Naive thymus-derived CD4-positive, alpha-beta T cell (primary cell): Measurements from ENCODE around the gene MRFAP1. TPM values are rescaled to one million over a fixed set of nuclear protein-coding genes. Genes with fewer than 3 reads are reported as not detected.

Experiments used
- ATAC-seq: fragments of 150-1000 bp; cut with Tn5 transposase; 2 replicates; pipeline ENCODE4 v1.10.0; 2021; ENCODE audit warnings: mild to moderate bottlenecking, moderate library complexity
- CTCF ChIA-PET: fragments of 350-600 bp; sonication (Branson Sonifier 250); formaldehyde crosslinking; loops from one replicate; lab custom pipeline; 2021; ENCODE audit warnings: antibody characterized with exemption; lab: Charles Lee
- POLR2A ChIA-PET: fragments of 350-600 bp; sonication (Branson Sonifier 250); formaldehyde crosslinking; loops from one replicate; lab custom pipeline; 2021; ENCODE audit warnings: antibody characterized with exemption, inconsistent platforms; lab: Charles Lee
- DNase-seq, 9 donors: peaks; one replicate each; pipeline versions ENCODE4 v3.0.0 to v3.0.0-alpha.2; 2020 to 2022; ENCODE audit warnings: mixed read lengths in 1 of 9
- H3K27ac ChIP-seq: one replicate; pipeline ENCODE4 v1.7.0; 2013; ENCODE audit warnings: mild to moderate bottlenecking, low read depth, low read length, moderate library complexity
- H3K27me3 ChIP-seq, 2 donors: one replicate each; pipeline ENCODE4 v1.7.0; 2013; ENCODE audit warnings: low read length in 2 of 2, mild to moderate bottlenecking in 2 of 2, moderate library complexity in 2 of 2; ENCODE audit not compliant: control insufficient read depth in 2 of 2, insufficient read depth in 2 of 2
- H3K36me3 ChIP-seq, 3 experiments: 1 replicate in 2 of 3; 2 replicates in 1 of 3; pipeline ENCODE4 v1.7.0; 2013; ENCODE audit warnings: low read length in 3 of 3, mild to moderate bottlenecking in 3 of 3, moderate library complexity in 1 of 3; ENCODE audit not compliant: insufficient read depth in 3 of 3, control insufficient read depth in 2 of 3
- H3K4me1 ChIP-seq, 2 donors: one replicate each; pipeline ENCODE4 v1.7.0; 2013; ENCODE audit warnings: low read length in 2 of 2, mild to moderate bottlenecking in 2 of 2, moderate library complexity in 1 of 2; ENCODE audit not compliant: control insufficient read depth in 2 of 2, insufficient read depth in 2 of 2
- H3K4me3 ChIP-seq: 2 replicates; pipeline ENCODE4 v1.7.0; 2013; ENCODE audit warnings: mild to moderate bottlenecking, low read length
- H3K9me3 ChIP-seq, 3 experiments: 1 replicate in 2 of 3; 2 replicates in 1 of 3; pipeline ENCODE4 v1.7.0; 2013; ENCODE audit warnings: low read length in 3 of 3; ENCODE audit not compliant: control insufficient read depth in 2 of 3
- H3K27ac Mint-ChIP-seq, 9 donors: one replicate each; pipeline ENCODE4 v1.8.0; 2020 to 2022; ENCODE audit warnings: mixed read lengths in 9 of 9, mild to moderate bottlenecking in 8 of 9, moderate library complexity in 5 of 9, inconsistent platforms in 2 of 9
- H3K27me3 Mint-ChIP-seq, 5 donors: one replicate each; pipeline ENCODE4 v1.8.0; 2021 to 2022; ENCODE audit warnings: mixed read lengths in 5 of 5, mild to moderate bottlenecking in 1 of 5
- H3K36me3 Mint-ChIP-seq, 5 donors: one replicate each; pipeline ENCODE4 v1.8.0; 2020 to 2022; ENCODE audit warnings: mixed read lengths in 5 of 5, mild to moderate bottlenecking in 3 of 5, inconsistent platforms in 1 of 5
- H3K4me1 Mint-ChIP-seq, 7 donors: one replicate each; pipeline ENCODE4 v1.8.0; 2020 to 2022; ENCODE audit warnings: mixed read lengths in 7 of 7, mild to moderate bottlenecking in 3 of 7, inconsistent platforms in 1 of 7
- H3K4me3 Mint-ChIP-seq, 10 donors: one replicate each; pipeline ENCODE4 v1.8.0; 2020 to 2022; ENCODE audit warnings: mild to moderate bottlenecking in 10 of 10, mixed read lengths in 10 of 10, moderate library complexity in 6 of 10, inconsistent platforms in 2 of 10
- H3K9me3 Mint-ChIP-seq, 11 donors: one replicate each; pipeline ENCODE4 v1.8.0; 2020 to 2022; ENCODE audit warnings: mixed read lengths in 11 of 11, mild to moderate bottlenecking in 4 of 11, inconsistent platforms in 1 of 11, moderate library complexity in 1 of 11
- intact Hi-C, 2 donors: fragments of 100-400 bp; cut with micrococcal nuclease; formaldehyde crosslinking; loops; one replicate each; pipeline ENCODE4 v1.15.1; 2023
- polyA plus RNA-seq, 2 donors: library from polyadenylated mRNA; unstranded; fragments of 300-500 nt; fragmentation: Illumina TruSeq; gene quantifications; one replicate each; pipeline ENCODE4 v1.2.3, GENCODE V29; 2021
- total RNA-seq, 6 experiments: library from RNA in 5 of 6; stranded (reverse) in 5 of 6; gene quantifications; 1 replicate in 5 of 6; 2 replicates in 1 of 6; pipeline ENCODE4 v1.2.3 and lab custom pipeline; 2021 to 2026

The MRFAP1 gene
- total and polyA plus RNA-seq, 7 experiments from 2014 or later = 120 to 199 (median 139) TPM

GRCh38 chr4:6658209-6658595 is 17.7 kb downstream of the MRFAP1 start:
- CTCF ChIA-PET = interaction anchor here (1.1 kb wide), 1 partner anchor 18 kb away, joined by 3 read pairs; no protein-coding TSS in a partner anchor
- intact Hi-C loops = loop anchor here in 1 of 2 donors (1.0 kb wide), 1 partner anchor 18 kb away; the partner anchor contains the start of gene MRFAP1
- Mint-ChIP-seq H3K4me1 (peaks cover 0 to 15% (median 10%) of the 10 kb centered on the region in 7 donors), H3K27ac (peak overlapping the region in 7 of 9 donors; percentile 8 to 76 (median 28)), H3K36me3 (peaks cover 0 to 6% (median 0%) of the 10 kb centered on the region in 5 donors), H3K27me3 (peaks cover 0 to 39% (median 0%) of the 10 kb centered on the region in 5 donors), H3K4me3 (peak overlapping the region; percentile 58 to 81 (median 76)), H3K9me3 (peaks cover 0 to 6% (median 0%) of the 10 kb centered on the region in 11 donors)
- Histone ChIP-seq H3K9me3 (no peaks in the 10 kb centered on the region), H3K27me3 (peaks cover 0 to 2% of the 10 kb centered on the region in 2 donors), H3K4me1 (peaks cover 4 to 5% of the 10 kb centered on the region in 2 donors), H3K27ac (no peak overlapping the region), H3K36me3 (no peaks in the 10 kb centered on the region), H3K4me3 (peak overlapping the region; percentile 51)
- ATAC-seq (no peak), DNase-seq (no peak)
- POLR2A ChIA-PET = interaction anchor here (0.6 to 6.6 kb wide), 10 partner anchors 9 to 56 kb away, joined by 3 to 90 read pairs (median 4); partner anchors contain the start of gene MRFAP1

- Mint-ChIP-seq H3K4me1 (peaks cover 0 to 15% (median 10%) of the 10 kb centered on the region in 7 donors), H3K27ac (peak overlapping the region in 6 of 9 donors; percentile 11 to 76 (median 44))
- peak overlapping the region; percentile 51 for H3K4me3 ChIP-seq
These were observed 18.2 kb downstream of the MRFAP1 start for GRCh38 chr4:6658597-6659075.

DNA sequence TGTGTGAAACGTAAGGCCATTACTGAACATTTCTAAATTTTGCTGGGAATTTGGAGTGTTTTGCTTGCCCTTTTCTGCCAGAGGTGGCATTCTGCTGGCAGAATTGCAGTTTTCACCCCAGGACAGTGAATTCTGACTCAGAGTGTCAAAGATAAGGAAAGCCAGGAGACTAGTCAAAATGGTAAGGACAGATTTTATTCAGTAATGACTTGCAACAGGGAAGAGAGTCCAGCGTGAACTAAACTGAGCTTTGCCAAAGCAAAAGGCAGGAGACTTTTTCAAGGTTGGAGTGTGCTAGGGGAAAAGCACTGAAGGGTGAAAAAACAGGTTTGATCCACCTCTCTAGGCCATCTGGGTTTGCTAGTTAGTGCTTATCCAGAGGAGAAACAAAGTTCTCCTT is 19.4 kb downstream of the MRFAP1 start:
- Mint-ChIP-seq H3K4me3 (peak overlapping the region in 3 of 10 donors; percentile 25 to 78 (median 57)), H3K9me3 (peaks cover 0 to 3% (median 0%) of the 10 kb centered on the region in 11 donors), H3K27ac (no peak overlapping the region), H3K36me3 (peaks cover 0 to 5% (median 0%) of the 10 kb centered on the region in 5 donors), H3K27me3 (peaks cover 0 to 49% (median 0%) of the 10 kb centered on the region in 5 donors), H3K4me1 (peaks cover 0 to 15% (median 10%) of the 10 kb centered on the region in 7 donors)
- Histone ChIP-seq H3K27me3 (peaks cover 0 to 2% of the 10 kb centered on the region in 2 donors), H3K36me3 (no peaks in the 10 kb centered on the region), H3K4me1 (peaks cover 4 to 11% of the 10 kb centered on the region in 2 donors), H3K9me3 (no peaks in the 10 kb centered on the region), H3K27ac (no peak overlapping the region), H3K4me3 (no peak overlapping the region)
- DNase-seq (no peak), ATAC-seq (no peak)
- intact Hi-C loops = no loop called here
- CTCF ChIA-PET = interaction anchor here (0.6 kb wide), 1 partner anchor 256 kb away, joined by 3 read pairs; no protein-coding TSS in a partner anchor
- POLR2A ChIA-PET = interaction anchor here (1.0 to 6.6 kb wide), 6 partner anchors 12 to 82 kb away, joined by 3 to 90 read pairs (median 8); partner anchors contain the start of genes BLOC1S4 and MRFAP1

More at GRCh38 chr4:6658597-6659075, 18.2 kb downstream of the MRFAP1 start:
- Mint-ChIP-seq H3K36me3 (peaks cover 0 to 6% (median 0%) of the 10 kb centered on the region in 5 donors), H3K27me3 (peaks cover 0 to 43% (median 0%) of the 10 kb centered on the region in 5 donors), H3K9me3 (peaks cover 0 to 6% (median 0%) of the 10 kb centered on the region in 11 donors), H3K4me3 (peak overlapping the region; percentile 60 to 81 (median 76))
- peaks cover 4 to 5% of the 10 kb centered on the region in 2 donors for H3K4me1 ChIP-seq
- ChIA-PET POLR2A (interaction anchor here (0.8 to 6.6 kb wide), 11 partner anchors 10 to 250 kb away, joined by 3 to 90 read pairs (median 4); partner anchors contain the start of genes BLOC1S4 and MRFAP1), CTCF (interaction anchor here (0.6 to 1.1 kb wide), 2 partner anchors 17 to 335 kb away, joined by 3 to 4 read pairs; no protein-coding TSS in a partner anchor)
- peak; percentile 96 for ATAC-seq
- intact Hi-C loops = loop anchor here in 1 of 2 donors (1.0 kb wide), 1 partner anchor 18 kb away; the partner anchor contains the start of gene MRFAP1
- no peaks in the 10 kb centered on the region for H3K9me3 ChIP-seq
- peak; percentile 47 to 61 (median 55) for DNase-seq
- peak overlapping the region; percentile 22 for H3K27ac ChIP-seq
- no peaks in the 10 kb centered on the region for H3K36me3 ChIP-seq
- peaks cover 0 to 2% of the 10 kb centered on the region in 2 donors for H3K27me3 ChIP-seq

DNA sequence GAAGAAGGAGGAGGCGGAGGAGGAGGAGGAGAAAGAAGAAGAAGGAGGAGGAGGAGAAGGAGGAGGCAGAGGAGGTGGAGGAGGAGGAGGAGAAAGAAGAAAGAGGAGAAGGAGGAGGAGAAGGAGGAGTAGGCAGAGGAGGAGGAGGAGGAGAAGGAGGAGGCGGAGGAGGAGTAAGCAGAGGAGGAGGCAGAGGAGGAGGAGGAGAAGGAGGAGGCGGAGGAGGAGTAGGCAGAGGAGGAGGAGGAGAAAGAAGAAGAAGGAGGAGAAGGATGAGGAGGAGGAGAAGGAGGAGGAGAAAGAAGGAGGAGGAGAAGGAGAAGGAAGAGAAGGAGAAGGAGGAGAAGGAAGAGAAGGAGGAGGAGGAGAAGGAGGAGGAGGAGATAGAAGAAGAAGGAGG is 19.9 kb downstream of the MRFAP1 start:
- H3K27ac Mint-ChIP-seq = no peak overlapping the region
- H3K27ac ChIP-seq = no peak overlapping the region
- ChIA-PET POLR2A (interaction anchor here (1.1 to 6.6 kb wide), 3 partner anchors 11 to 83 kb away, joined by 3 to 90 read pairs (median 48); partner anchors contain the start of gene MRFAP1), CTCF (no interaction called here)
- H3K4me1 ChIP-seq = peaks cover 4 to 12% of the 10 kb centered on the region in 2 donors
- no peak overlapping the region for H3K4me3 ChIP-seq
- H3K36me3 Mint-ChIP-seq = peaks cover 0 to 4% (median 0%) of the 10 kb centered on the region in 5 donors
- peaks cover 0 to 3% (median 0%) of the 10 kb centered on the region in 11 donors for H3K9me3 Mint-ChIP-seq
- H3K4me3 Mint-ChIP-seq = no peak overlapping the region
- ATAC-seq = no peak
- H3K4me1 Mint-ChIP-seq = peaks cover 0 to 15% (median 10%) of the 10 kb centered on the region in 7 donors
- H3K36me3 ChIP-seq = no peaks in the 10 kb centered on the region
- no peaks in the 10 kb centered on the region for H3K9me3 ChIP-seq
- DNase-seq = no peak
- intact Hi-C loops = no loop called here
- peaks cover 0 to 49% (median 0%) of the 10 kb centered on the region in 5 donors for H3K27me3 Mint-ChIP-seq
- H3K27me3 ChIP-seq = peaks cover 0 to 2% of the 10 kb centered on the region in 2 donors

GRCh38 chr4:6662591-6662990 is 22.1 kb downstream of the MRFAP1 start:
- Histone ChIP-seq H3K4me3 (no peak overlapping the region), H3K27ac (no peak overlapping the region), H3K9me3 (no peaks in the 10 kb centered on the region), H3K27me3 (peaks cover 0 to 2% of the 10 kb centered on the region in 2 donors), H3K4me1 (peaks cover 4 to 12% of the 10 kb centered on the region in 2 donors), H3K36me3 (no peaks in the 10 kb centered on the region)
- Mint-ChIP-seq H3K36me3 (no peaks in the 10 kb centered on the region), H3K4me1 (peaks cover 0 to 15% (median 10%) of the 10 kb centered on the region in 7 donors), H3K27me3 (peaks cover 0 to 49% (median 0%) of the 10 kb centered on the region in 5 donors), H3K27ac (no peak overlapping the region), H3K4me3 (peak overlapping the region in 3 of 10 donors; percentile 5 to 37 (median 9)), H3K9me3 (peaks cover 0 to 1% (median 0%) of the 10 kb centered on the region in 11 donors)
- no peak for DNase-seq
- CTCF ChIA-PET = interaction anchor here (0.7 to 1.4 kb wide), 2 partner anchors 10 to 12 kb away, joined by 3 to 4 read pairs; no protein-coding TSS in a partner anchor
- POLR2A ChIA-PET = interaction anchor here (0.7 to 4.3 kb wide), 6 partner anchors 11 to 54 kb away, joined by 3 to 55 read pairs (median 10); partner anchors contain the start of genes BLOC1S4, MRFAP1 and MRFAP1L1
- no peak for ATAC-seq
- intact Hi-C loops = no loop called here
